H1 (cell line): Measurements from ENCODE around the gene NCEH1. TPM values are rescaled to one million over a fixed set of nuclear protein-coding genes. Genes with fewer than 3 reads are reported as not detected.

Experiments
- BCL11A ChIP-seq, 2 experiments: IDR thresholded peaks; one replicate each; pipeline ENCODE4 v1.6.1; 2011; ENCODE audit warnings: low read depth in 2 of 2, low read length in 2 of 2, mild to moderate bottlenecking in 2 of 2
- CHD7 ChIP-seq: fragments of 300-600 bp; sonication (generic); IDR thresholded peaks from 2 replicates; pipeline ENCODE4 v1.7.1; 2012; ENCODE audit warnings: low read length, moderate library complexity, mild to moderate bottlenecking, inconsistent platforms; ENCODE audit not compliant: insufficient replicate concordance
- CTBP2 ChIP-seq: IDR thresholded peaks from 2 replicates; pipeline ENCODE4 v1.7.0; 2011; ENCODE audit warnings: borderline replicate concordance, mild to moderate bottlenecking, moderate library complexity, mixed read lengths, low read length; ENCODE audit not compliant: insufficient read depth, insufficient read length
- EGR1 ChIP-seq: IDR thresholded peaks from 2 replicates; pipeline ENCODE4 v1.6.1; 2011; ENCODE audit warnings: low read depth, low read length, borderline replicate concordance
- GABPA ChIP-seq: IDR thresholded peaks from 2 replicates; pipeline ENCODE4 v1.6.1; 2011; ENCODE audit warnings: mild to moderate bottlenecking, low read length, moderate library complexity, borderline replicate concordance; ENCODE audit not compliant: insufficient read depth
- HDAC2 ChIP-seq, 2 experiments: fragments of 300-600 bp in 1 of 2; sonication (generic) in 1 of 2; IDR thresholded peaks; 2 replicates each; pipeline ENCODE4 v1.6.1; 2011 to 2012; ENCODE audit warnings: low read depth in 2 of 2, low read length in 2 of 2, mild to moderate bottlenecking in 2 of 2, moderate library complexity in 2 of 2, borderline replicate concordance in 1 of 2, inconsistent platforms in 1 of 2
- JUN ChIP-seq: IDR thresholded peaks from 2 replicates; pipeline ENCODE4 v1.6.1; 2011; ENCODE audit warnings: low read depth, mild to moderate bottlenecking, improper control_type of control experiment, low read length
- JUND ChIP-seq: IDR thresholded peaks from 2 replicates; pipeline ENCODE4 v1.6.1; 2011; ENCODE audit warnings: mild to moderate bottlenecking, improper control_type of control experiment, low read length
- SP2 ChIP-seq: IDR thresholded peaks from 2 replicates; pipeline ENCODE4 v1.6.1; 2012; ENCODE audit warnings: mild to moderate bottlenecking, low read length, inconsistent platforms
- SP4 ChIP-seq: IDR thresholded peaks from 2 replicates; pipeline ENCODE4 v1.6.1; 2012; ENCODE audit warnings: low read length, inconsistent platforms
- polyA plus RNA-seq, 7 experiments: library from polyadenylated mRNA; depleted of rRNA in 3 of 7; stranded (reverse) in 5 of 7; unstranded in 2 of 7; fragments of >200 nt in 5 of 7; fragments of 200-250 nt in 2 of 7; gene quantifications; 1 replicate in 5 of 7; 2 replicates in 1 of 7; 4 replicates in 1 of 7; pipeline versions ENCODE4 v1.2.1 to v1.2.3, GENCODE V29; 2011 to 2013; ENCODE audit warnings: missing spikeins in 2 of 7, mixed read lengths in 2 of 7
- total RNA-seq: library from RNA; stranded (reverse); fragmentation: NEBNext Ultra II Directional; extraction: Animal tissue kit (Norgen Biotek cat#: 25700); gene quantifications from 2 replicates; pipeline ENCODE4 v1.2.1, GENCODE V29; 2021

The NCEH1 gene
- total and polyA plus RNA-seq, 2 of the 8 experiments (the other 6 are each of a cell fraction or from before 2014, with no cell fraction given), result 2.2 to 6.4 TPM

- no peak for TF ChIP-seq CHD7
- TF ChIP-seq CTBP2, result no peak
- no peak for TF ChIP-seq HDAC2 (IDR thresholded peaks at IDR 0.05; ENCODE audit: borderline replicate concordance in 1 of 2, low read depth in 2 of 2, low read length in 2 of 2)
- TF ChIP-seq JUND, result no peak
- no peak for TF ChIP-seq SP4
- no peak for TF ChIP-seq SP2
- TF ChIP-seq JUN, result no peak
- TF ChIP-seq BCL11A (IDR thresholded peaks at IDR 0.05; ENCODE audit: low read depth in 2 of 2, low read length in 2 of 2), result no peak
- TF ChIP-seq EGR1, result no peak
- TF ChIP-seq GABPA, result no peak
Observed at GRCh38 chr3:172634948-172635347, 75.9 kb downstream of the NCEH1 start (continued).
